GM19324 (cell line): ENCODE data around the gene GRK4.
A peak's percentile ranks its signal among the peaks of the same experiment; 100 is the strongest.

Experiments
- ATAC-seq: cut with Tn5 transposase; IDR thresholded peaks from one replicate; pipeline ENCODE4 v1.9.1; 2021; ENCODE audit warnings: mild to moderate bottlenecking, moderate library complexity; ENCODE audit not compliant: unreplicated experiment, low FRiP score

The GRK4 gene

DNA sequence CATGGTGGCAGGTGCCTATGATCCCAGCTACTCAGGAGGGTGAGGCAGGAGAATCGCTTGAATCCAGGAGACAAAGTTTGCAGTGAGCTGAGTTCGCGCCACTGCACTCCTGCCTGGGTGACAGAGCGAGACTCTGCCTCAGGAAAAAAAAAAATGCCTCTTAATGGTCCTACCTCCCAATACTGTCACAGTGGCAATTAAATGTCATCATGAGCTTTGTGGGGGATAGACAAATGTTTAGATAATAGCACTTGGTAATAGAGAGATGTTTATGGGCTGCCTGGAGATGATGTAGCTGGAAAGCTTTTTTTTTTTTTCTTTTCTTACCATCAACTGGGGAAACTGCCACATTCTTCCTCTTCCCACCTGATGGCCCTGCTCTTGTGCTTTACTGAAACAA lies 33.0 kb downstream of the GRK4 start:
- no peak for ATAC-seq

DNA sequence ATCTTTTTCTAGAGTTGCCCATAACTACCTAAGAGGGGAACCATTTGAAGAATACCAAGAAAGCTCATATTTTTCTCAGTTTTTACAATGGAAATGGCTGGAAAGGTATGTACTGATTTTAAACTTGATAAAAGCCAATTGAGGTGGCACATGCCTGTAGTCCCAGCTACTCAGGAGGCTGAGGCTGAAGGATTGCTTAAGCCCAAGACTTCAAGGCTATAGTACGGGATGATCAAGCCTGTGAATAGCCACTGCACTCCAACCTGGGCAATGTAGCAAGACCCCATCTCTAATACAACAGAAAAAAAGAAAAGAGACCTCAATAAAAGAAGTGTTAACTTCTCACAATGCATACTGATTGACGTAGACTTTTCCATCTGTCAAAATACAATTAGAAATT lies 44.4 kb downstream of the GRK4 start:
- no peak for ATAC-seq

DNA sequence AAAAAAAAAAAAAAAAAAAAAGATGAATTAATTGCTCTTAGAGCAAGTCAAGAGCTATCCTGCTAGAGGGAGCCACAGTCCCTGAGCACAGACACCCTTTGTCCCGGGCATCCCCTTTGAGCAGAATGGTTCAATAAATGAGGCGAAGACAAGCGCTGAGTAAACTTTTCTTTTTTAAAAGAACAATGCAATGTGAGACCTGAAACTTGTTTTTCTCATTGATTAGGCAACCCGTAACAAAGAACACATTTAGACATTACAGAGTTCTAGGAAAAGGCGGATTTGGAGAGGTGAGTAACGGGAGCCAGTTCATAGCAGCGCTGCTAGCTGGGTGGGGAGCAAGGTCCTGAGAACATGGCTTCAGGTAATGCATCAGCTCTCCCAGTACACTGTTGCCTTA lies 46.1 kb downstream of the GRK4 start:
- ATAC-seq = no peak

DNA sequence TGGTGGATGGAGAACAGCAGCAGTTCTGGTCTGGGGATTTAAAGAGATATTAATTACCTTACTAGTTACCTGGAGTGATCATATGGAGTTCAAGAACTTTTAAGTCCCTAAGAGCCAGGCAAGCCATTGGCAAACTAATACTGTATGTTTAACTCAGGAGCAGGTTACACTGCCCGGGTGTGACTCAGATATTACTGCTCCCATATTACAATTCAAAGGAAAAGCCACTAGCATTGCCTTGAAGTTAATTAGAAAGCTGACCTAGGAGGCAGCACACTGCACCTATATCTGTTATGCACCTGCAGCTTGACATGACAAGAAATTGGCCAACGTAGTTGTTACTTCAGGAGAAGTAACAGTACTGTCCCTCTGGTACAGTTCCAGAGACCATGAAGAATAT lies 47.2 kb downstream of the GRK4 start:
- ATAC-seq = no peak

DNA sequence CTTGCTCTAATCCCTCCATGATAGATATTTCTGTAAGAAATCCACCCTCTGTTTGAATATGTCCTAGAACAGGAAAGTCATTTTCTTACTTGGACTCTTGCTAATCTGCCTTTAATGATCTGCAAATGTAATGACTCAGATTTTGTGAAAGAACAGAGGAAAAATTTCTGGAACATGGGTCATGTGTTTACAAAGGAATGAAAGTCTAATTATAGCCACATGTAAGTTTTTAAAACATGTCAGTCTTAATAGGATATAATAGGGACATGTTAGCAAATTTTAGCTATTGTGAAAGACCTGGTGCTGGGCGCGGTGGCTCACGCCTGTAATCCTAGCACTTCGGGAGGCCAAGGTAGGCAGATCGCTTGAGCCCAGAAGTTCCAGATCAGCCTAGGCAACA lies 47.6 kb downstream of the GRK4 start:
- no peak for ATAC-seq

DNA sequence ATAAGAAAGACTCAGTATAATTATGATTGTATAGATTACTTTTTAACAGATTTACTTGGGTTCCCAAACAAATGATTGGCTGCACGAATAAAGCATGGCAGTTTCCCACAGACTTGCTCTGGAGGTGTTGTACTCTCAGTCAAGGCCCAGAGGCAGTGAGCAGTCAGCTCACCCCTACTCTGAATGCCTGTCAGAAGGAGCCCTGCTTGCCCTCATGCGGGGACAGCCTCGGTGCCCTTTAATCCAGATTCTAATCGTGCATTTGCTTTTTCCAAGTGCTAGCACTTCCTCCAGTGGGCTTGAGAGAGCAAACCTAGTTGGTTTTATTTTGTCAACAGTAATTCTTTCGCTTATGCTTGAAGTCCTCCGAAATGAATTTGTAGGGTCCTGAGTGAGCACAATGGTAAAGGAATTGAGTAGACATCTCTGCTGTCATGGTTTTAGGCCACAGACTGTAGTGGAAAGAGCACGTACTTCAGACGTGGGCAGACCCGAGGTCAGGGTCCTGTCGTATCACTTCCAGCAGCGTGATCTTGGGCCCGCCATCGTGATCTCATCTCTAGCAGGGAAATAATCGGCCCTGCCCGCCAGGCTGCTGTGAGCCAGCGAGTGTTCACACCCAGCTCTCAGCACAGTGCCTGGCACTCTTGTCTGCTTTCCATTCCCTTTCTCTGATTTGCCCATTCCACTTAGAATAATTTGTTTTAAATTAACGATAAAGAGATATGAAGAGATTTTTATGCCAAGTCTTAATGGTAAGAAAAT lies 48.3 kb downstream of the GRK4 start:
- ATAC-seq = no peak

DNA sequence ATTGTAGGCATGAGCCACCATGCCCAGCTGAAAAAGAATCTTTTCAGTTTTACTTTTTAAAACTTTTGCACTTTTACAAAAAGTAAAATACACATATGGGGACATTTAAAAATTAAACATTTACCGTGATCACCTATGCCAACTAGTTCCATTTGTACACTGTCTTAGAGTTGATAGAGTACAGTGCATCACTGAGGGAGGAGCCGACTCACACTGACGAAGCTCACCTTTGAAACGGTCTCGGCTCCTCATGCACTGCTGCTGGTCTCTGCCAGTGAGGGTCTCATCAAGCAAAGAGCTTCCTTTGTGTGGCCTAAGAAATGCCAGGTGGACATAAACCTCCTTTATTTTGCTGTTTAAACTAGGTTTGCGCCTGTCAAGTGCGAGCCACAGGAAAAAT lies 50.0 kb downstream of the GRK4 start:
- no peak for ATAC-seq

DNA sequence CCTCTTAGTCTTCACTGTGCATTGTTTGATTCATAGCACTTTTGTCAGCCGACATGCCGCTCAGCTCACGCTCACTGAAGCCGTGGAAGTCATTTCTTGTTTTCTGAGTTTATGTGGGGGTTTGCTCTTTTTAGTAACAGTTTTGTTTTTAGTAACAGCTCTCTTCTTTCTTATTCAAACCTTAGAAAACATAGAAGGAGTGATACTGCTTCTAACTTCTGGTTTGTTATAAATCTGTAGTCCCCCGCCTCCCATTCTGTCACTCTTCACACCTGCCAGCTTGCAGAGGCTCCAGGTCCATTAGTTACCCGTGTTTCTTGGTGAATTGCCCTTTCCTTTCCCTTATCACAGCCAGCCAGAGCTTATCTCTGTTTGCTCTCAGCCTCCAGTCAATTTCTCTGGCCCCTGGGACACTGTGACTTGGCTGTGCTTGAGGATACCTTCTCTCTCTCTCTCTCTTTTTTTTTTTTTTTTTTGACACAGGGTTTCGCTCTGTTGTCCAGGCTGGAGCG lies 50.5 kb downstream of the GRK4 start:
- ATAC-seq = peak; percentile 36

DNA sequence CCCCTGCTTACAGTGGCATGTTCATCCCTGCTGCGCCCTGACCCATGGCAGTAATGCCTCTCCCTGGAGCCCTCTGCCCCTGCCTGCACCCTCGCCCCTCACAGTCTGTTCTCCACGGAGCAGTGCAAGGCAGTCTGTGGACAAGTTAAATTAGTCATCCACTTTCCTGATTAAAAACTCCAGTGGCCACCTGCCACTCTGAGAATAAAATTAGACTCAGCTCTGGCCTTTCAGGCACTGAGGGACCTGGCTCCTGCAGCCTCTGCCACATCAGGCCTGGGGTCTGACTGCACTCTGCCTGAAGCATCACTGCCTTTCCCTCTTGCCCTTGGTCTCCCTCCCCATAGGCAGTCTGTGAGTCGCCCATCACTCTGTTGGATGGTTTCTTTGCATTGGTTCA lies 53.6 kb downstream of the GRK4 start:
- ATAC-seq = no peak

DNA sequence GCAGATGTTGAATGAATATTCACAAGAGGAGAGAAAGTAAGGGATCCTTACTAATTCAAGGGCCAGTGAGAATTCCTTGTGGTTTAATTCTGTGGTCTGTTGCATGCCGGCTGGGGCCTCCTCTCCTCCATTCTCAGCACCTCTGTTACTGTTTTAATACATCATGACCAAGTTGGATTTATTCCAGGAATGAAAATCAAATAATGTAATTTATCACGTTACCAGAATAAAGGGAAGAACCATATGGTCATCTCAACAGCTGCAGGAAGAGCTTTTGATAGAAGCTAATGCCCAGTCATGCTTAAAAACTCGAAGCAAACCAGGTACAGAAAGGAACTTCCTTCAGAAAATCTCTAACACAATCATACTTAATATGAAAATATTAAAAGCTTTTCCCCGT lies 54.1 kb downstream of the GRK4 start:
- ATAC-seq = no peak

DNA sequence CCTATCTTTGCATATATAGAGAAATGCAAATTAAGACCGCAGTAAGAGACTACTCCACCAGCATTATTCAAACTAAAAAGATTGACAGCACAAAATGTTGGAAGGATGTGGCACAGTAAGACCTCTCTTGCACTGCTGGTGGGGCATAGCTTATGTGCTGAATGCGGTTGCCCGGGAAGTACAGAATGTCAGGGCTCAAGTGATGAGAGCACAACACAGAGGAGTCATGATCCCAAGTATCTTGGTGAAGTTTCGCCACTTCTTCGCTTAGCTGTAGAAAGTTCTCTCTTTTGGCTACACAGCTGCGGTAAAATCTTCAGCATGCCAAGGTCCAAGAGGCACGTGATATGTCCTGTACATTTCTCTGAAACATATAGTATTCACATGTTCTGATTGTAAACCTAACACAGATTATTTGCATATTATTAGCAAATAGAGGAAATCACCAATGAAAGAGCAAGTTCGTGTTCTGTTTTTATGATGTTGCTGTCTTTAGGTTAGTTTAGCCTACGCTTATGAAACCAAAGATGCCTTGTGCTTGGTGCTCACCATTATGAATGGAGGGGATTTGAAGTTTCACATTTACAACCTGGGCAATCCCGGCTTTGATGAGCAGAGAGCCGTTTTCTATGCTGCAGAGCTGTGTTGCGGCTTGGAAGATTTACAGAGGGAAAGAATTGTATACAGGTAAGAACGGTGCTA lies 55.9 kb downstream of the GRK4 start:
- ATAC-seq = no peak

DNA sequence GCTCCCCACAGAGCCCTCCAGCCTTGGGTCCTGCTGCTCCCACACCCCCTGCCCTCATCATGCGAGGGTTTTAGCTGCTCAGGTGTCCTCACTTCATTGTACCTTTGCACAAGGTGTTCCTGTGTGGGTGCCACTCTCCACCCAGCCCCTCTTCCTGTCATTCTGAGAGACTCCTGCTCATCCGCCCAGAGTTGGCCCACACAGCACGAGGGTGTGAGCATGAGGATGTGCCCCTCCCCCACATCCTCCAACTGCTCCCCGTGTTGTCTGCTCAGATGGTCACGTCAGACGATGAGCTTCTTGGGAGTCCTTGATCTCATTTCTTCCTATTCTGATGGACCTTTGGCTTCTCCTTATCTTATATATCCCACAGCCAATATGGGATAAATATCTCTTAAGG lies 57.8 kb downstream of the GRK4 start:
- ATAC-seq = no peak

DNA sequence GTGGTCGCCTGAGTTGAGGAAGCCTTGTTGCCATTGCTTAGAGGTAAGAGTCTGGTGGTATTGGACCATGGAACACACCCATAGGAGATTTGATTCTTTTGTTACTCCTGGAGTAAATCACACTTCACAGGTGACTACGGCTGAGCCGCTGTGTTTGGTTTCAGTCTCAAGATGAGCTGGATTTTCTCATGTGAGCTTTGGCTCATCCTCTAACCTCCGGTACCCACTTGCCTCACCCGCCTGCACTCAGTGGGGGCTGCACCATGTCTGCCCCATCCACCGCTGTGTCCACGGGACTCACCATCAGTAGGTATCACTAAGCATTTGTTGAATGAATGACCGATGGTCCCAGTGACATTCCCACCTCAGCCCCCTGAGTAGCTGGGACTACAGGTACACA lies 58.3 kb downstream of the GRK4 start:
- no peak for ATAC-seq

DNA sequence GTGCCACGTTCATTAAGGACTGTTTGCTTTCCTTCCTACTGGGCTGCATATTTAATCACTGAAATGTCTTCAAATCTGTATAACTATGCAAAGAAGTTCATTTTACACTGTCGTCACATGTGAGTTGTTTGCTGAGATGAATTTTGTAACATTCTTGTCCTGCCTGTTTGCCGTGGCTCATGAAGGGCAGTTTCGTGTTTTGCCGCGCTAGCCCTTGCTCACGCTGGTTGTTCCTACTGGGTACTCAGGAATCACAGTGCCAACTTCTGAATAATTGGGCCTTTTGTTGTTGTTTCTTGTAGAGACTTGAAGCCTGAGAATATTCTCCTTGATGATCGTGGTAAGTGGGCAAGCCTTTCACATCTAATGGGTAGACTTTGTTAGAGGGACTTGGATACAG lies 58.7 kb downstream of the GRK4 start:
- no peak for ATAC-seq

DNA sequence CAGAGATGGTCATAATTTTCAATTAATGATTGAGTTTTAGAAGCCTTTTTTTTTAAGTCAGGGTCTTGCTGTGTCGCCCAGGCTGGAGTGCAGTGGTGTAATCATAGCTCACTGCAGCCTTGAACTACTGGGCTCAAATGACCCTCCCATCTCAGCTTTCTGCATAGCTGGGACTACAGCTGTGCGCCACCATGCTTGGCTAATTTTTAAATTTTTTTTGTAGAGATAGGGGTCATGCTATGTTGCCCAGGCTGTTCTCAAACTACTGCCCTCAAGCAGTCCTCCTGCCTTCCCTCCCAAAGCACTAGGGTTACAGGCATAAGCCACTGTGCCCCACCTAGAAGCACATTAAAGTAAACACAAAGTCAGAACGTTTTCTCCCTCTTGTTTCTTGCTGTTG lies 59.3 kb downstream of the GRK4 start:
- ATAC-seq = no peak

DNA sequence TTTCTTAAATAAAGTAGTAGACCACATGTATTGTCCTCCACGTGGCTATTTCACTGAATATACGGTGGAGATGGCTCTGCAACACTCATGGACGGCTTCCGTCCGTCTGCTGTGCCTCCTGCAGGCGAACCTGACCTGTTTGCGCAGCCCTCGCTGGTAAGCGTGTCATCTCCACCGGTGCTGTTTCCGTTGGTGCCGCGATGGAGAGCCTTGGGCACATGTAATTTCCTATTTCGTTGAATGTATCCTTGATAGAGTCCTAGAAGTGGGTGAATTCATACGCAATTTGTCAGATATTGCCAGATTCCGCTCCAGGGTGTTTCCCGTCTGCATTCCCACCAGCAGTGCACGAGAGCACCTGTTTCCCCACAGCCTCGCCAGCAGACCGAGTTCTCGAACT lies 62.5 kb downstream of the GRK4 start:
- ATAC-seq = no peak

DNA sequence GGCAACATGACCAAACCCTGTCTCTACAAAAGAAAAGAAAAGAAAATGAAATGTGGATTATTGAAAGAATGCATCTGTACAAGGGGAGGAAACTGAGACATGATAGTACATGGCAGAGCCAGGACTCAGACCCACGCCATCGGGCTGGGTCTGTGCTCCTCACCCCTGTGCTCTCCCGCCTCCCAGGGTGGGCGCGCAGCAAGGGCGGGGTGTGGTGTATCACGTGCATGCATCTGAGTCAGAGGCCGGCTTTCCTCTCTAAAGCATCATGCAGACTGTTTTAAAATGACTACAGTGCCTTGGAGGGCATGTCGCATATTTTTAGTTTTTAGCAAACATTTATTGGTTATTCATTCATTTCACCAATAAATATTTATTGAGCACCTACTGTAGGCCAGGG lies 63.2 kb downstream of the GRK4 start:
- ATAC-seq = no peak

DNA sequence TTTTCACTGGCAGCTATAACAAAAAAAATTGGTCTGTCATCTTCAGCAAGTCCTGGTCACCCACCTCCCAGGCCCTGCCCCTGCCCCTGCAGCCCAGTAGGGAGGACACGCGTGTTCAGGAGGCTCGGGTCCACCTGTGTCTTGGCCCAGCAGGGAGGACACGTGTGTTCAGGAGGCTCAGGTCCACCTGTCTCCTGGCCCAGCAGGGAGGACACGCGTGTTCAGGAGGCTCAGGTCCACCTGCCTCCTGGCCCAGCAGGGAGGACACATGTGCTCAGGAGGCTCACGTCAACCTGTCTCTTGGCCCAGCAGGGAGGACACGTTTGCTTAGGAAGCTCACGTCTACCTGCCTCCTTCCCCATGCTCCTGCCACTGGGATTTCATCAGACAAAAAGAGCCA lies 66.1 kb downstream of the GRK4 start:
- ATAC-seq = no peak

DNA sequence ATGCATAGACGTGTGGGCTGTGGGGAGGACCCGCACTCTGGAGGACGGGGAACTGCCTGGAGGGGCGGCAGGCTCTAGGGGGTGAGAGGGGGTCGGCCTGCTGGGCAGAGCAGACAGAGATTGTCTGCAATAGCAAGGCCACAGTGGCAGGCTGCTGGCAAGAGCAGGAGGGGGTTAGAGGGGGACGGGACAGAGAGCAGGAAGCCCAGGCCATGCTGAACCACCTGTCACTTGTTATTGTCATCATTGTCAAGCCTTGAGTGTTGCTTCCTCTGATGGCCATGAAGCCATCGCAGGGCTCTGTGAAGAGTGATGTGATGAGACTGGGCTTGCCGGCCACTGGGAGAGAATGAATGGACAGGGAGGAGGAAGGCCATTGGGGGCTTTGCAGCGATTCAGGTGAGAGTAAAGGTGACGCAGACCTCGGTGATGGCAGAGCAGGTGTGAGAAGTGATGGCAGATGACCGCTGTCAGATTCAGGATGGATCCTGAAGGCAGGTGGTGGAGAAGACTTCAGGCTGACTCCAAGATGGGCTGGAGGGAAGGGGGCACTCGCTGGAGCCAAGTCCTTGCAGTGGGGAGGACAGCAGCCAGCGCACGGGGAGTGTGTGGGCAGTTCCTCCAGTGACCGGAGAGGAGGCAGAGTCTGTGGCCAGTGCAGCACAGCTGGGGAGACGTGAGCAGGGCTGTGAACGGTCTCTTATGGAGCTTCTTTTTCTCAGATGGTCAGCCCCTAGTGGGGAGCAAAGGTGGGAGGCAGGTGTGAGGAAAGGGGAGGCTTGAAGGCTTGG lies 67.4 kb downstream of the GRK4 start:
- no peak for ATAC-seq

DNA sequence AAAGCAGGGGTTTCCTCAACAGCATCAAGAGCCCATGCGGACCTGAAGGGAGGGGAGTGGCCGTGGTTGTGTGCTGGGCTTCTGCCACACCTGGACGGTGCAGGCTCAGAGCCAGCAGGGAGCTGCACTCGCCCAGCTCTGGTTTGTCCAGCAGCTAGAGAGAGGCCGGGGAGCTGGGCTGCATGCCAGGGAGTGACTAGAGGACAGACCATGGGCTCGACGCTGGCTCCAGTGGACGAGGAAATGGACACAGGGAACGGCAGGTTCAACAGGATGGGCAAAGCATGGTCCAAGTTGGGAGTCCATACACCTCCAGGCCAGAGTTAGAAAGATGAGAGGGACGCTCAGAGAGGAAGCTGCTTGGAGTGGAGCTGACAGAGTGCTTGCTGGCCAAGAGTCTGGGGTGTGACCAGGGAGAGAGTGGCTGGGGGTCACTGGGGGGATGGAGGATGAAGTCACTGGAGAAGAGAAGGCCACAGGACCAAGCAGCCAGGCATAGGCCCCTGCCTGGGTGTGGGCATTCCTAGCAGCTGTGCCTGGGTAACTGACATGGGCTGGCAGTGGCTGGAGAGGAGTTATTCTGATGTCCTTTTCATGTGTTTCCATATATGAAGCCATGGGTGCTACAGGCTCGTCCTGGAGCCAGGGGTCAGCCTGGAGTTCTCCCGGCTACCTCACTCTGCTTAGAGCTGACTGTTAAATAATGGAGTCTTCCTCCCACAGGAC lies 68.1 kb downstream of the GRK4 start:
- no peak for ATAC-seq

DNA sequence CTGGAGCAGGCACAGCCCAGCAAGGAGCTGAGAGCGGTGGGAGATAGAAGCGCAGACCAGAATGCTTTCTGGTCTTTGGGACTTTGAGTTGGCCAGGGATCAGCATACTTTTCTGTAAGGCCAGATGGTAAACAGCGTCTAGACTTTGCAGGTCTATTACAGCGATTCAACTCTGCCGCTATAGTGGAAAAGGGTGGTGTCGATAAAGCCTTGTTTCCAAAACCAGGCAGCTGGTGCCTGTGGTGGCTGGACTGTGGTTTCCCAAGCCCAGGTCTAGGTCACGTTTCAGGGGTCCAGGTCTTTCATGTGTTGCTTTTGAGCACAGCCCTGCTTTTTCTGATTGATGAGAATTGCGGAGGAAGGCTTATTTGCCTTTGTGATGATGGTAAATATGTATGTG lies 70.9 kb downstream of the GRK4 start:
- ATAC-seq = no peak
